Fibroblast of skin of left quadriceps (primary cell): ENCODE data around the gene NUP107.
A peak's percentile ranks its signal among the peaks of the same experiment; 100 is the strongest.

Source experiments
- DNase-seq, 2 experiments: peaks; one replicate each; pipeline ENCODE4 v3.0.0-alpha.2; 2013; ENCODE audit warnings: low read depth in 2 of 2

Gene NUP107

GRCh38 chr12:68739891-68740290 is 53.1 kb downstream of the NUP107 start:
- DNase-seq, result no peak

- DNase-seq, result no peak
Measured at GRCh38 chr12:68743356-68743755, 56.6 kb downstream of the NUP107 start.

- DNase-seq, result no peak
Measured at GRCh38 chr12:68745376-68745903, 58.7 kb downstream of the NUP107 start.

- DNase-seq, result peak; percentile 63 to 69
Measured at GRCh38 chr12:68745904-68746571, 59.3 kb downstream of the NUP107 start, which contains the start of gene SLC35E3. SLC35E3 (plus strand) TSS chr12:68746176; CDS start chr12:68746378, 202 bp downstream.

GRCh38 chr12:68746572-68747180 is 59.9 kb downstream of the NUP107 start:
- peak in 1 of 2 experiments; percentile 28 for DNase-seq

GRCh38 chr12:68749443-68749842 is 62.7 kb downstream of the NUP107 start:
- DNase-seq, result no peak

GRCh38 chr12:68749861-68750260 is 63.1 kb downstream of the NUP107 start:
- no peak for DNase-seq

- no peak for DNase-seq
Measured at GRCh38 chr12:68750506-68750905, 63.7 kb downstream of the NUP107 start.

GRCh38 chr12:68755536-68756243 is 68.9 kb downstream of the NUP107 start:
- no peak for DNase-seq

- no peak for DNase-seq
Measured at GRCh38 chr12:68759852-68760251, 73.1 kb downstream of the NUP107 start.

GRCh38 chr12:68760806-68761441 is 74.1 kb downstream of the NUP107 start:
- DNase-seq, result no peak

- DNase-seq, result no peak
Measured at GRCh38 chr12:68761442-68761812, 74.6 kb downstream of the NUP107 start.

GRCh38 chr12:68761901-68762630 is 75.3 kb downstream of the NUP107 start:
- no peak for DNase-seq

- no peak for DNase-seq
Measured at GRCh38 chr12:68762691-68763090, 75.9 kb downstream of the NUP107 start.

- no peak for DNase-seq
Measured at GRCh38 chr12:68765696-68766095, 78.9 kb downstream of the NUP107 start.

GRCh38 chr12:68766646-68767045 is 79.9 kb downstream of the NUP107 start:
- DNase-seq, result no peak

GRCh38 chr12:68767191-68767590 is 80.4 kb downstream of the NUP107 start:
- DNase-seq, result no peak

- DNase-seq, result peak; percentile 21 to 39
Measured at GRCh38 chr12:68768431-68768939, 81.7 kb downstream of the NUP107 start.

GRCh38 chr12:68769941-68770340 is 83.2 kb downstream of the NUP107 start:
- DNase-seq, result no peak

GRCh38 chr12:68771223-68771925 is 84.6 kb downstream of the NUP107 start:
- DNase-seq, result no peak

GRCh38 chr12:68772714-68773113 is 85.9 kb downstream of the NUP107 start:
- DNase-seq, result no peak
